Muscle of leg (tissue), 11 donors: ENCODE measurements around the gene CENPS. TPM values are rescaled to one million over a fixed set of nuclear protein-coding genes. Genes with fewer than 3 reads are reported as not detected.
A peak's percentile ranks its signal among the peaks of the same experiment; 100 is the strongest.
"Not testable (repeated sequence)": the region's sequence is repeated elsewhere in the genome, so short reads cannot be mapped to it uniquely, and the experiment has no call there.

Experiments used
- DNase-seq: peaks from one replicate; pipeline ENCODE4 v3.0.0; 2013
- H3K27ac ChIP-seq: one replicate; pipeline ENCODE4 v1.5.1; 2013; ENCODE audit warnings: mild to moderate bottlenecking, low read length, control low read depth
- H3K27me3 ChIP-seq: one replicate; pipeline ENCODE4 v1.6.1; 2013; ENCODE audit warnings: low read length; ENCODE audit not compliant: control insufficient read depth, insufficient read depth
- H3K36me3 ChIP-seq: one replicate; pipeline ENCODE4 v1.6.1; 2013; ENCODE audit warnings: low read length; ENCODE audit not compliant: control insufficient read depth, insufficient read depth
- H3K4me1 ChIP-seq: one replicate; pipeline ENCODE4 v1.6.1; 2013; ENCODE audit warnings: low read length; ENCODE audit not compliant: control insufficient read depth, insufficient read depth
- H3K4me3 ChIP-seq: one replicate; pipeline ENCODE4 v1.5.1; 2013; ENCODE audit warnings: low read length, control low read depth
- H3K9me3 ChIP-seq: replicated peaks from 2 replicates; pipeline ENCODE4 v1.6.1; 2013; ENCODE audit warnings: low read depth, low read length; ENCODE audit not compliant: control insufficient read depth
- WGBS: methylation state at CpG from one replicate; pipeline ENCODE4 v1.1.5; 2013; ENCODE audit warnings: missing lambda C conversion rate; ENCODE audit not compliant: insufficient coverage; 5-methylcytosine and 5-hydroxymethylcytosine counted together
- polyA plus RNA-seq, 8 donors: library from polyadenylated mRNA; unstranded; fragments of 120-200 nt; gene quantifications; one replicate each; pipeline versions ENCODE4 v1.2.1 to v1.2.3, GENCODE V29; 2013; ENCODE audit warnings: inconsistent platforms in 1 of 8, low replicate concordance in 1 of 8; ENCODE audit not compliant: insufficient read length in 8 of 8, insufficient read depth in 1 of 8
- total RNA-seq: library from RNA; stranded (reverse); fragments of 120-200 nt; gene quantifications from one replicate; pipeline ENCODE4 v1.2.4, GENCODE V29; 2013

The CENPS gene
- total and polyA plus RNA-seq, 9 donors = 5.4 to 11.7 (median 10.6) TPM

- Histone ChIP-seq H3K9me3 (peaks cover 3% of the 10 kb centered on the region), H3K4me3 (no peak overlapping the region), H3K36me3 (peaks cover 2% of the 10 kb centered on the region), H3K4me1 (peaks cover 17% of the 10 kb centered on the region), H3K27ac (no peak overlapping the region), H3K27me3 (no peaks in the 10 kb centered on the region)
- no peak for DNase-seq
- WGBS = no CpG with 5 or more reads among the region's 3 CpGs
These were observed 33.4 kb upstream of the CENPS start for GRCh38 chr1:10396870-10397269.

DNA sequence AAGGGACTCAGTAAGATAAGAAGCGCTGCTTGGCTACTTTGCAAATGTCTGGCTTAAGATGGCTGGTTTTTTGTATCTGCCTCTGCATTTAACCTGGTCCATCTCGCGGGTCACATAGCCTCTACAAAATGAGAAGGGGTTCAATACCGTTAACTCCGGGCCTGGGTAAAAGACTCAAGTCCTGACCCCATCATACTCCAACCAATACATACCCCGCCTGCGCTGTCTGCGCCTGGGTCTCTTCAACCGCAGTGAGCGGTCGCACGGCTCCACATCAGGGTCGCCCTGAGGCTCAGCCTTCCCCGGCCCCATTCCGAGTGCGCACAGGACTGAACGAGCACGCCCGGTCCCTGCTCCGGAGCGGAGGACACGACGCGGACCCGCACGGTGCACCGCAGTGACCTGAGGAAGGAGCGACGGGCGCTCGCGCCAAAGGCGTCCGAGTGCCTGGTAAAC lies 31.9 kb upstream of the CENPS start:
- peaks cover 12% of the 10 kb centered on the region for H3K36me3 ChIP-seq
- H3K9me3 ChIP-seq = peaks cover 3% of the 10 kb centered on the region
- peak overlapping the region; percentile 84 for H3K27ac ChIP-seq
- no peaks in the 10 kb centered on the region for H3K27me3 ChIP-seq
- under 1% methylated on average over 32 of the region's 34 CpGs for WGBS
- H3K4me3 ChIP-seq = peak overlapping the region; percentile 78
- no peak for DNase-seq
- peaks cover 17% of the 10 kb centered on the region for H3K4me1 ChIP-seq

DNA sequence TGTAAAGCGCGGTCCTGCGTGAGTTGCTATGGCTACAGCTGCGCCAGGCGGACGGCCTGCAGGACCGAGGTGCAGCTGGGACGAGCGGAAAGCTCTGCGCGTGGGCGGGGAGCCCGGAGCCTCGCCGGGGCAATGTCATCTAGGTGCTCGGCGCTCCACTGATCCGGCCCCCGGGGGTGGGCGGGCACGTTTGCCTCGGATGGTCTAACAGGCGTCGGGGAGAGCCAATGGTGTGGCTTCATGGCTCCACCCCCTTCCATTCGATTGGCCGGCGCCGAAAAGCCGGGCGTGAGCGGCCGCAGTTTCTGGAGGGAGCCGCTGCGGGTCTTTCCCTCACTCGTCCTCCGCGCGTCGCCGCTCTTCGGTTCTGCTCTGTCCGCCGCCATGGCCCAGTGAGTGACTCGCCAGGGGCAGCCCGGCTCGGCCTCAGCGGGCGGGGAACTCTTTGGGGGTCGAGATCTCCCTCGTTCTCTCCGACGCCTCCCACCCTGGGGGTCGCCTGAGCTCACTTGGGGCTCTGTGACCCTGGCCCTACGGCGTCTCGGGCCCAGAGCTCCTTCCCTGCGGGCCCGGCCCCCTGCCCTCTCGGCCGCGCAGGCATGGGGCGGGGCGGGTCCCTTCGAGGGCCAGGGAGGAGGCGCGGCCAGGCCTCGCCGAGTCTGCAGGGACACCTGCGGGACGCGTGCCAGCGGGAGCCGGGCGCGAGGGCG lies 31.3 kb upstream of the CENPS start, which contains the start of gene PGD:
PGD (plus strand) TSS at position 331 of the 710 bp plus-strand sequence; CDS start at position 385, 54 bp downstream.
- peak within 1 kb of the TSS; percentile 78 for H3K4me3 ChIP-seq
- no peaks in the 10 kb centered on the region for H3K27me3 ChIP-seq
- H3K36me3 ChIP-seq = peaks cover 15% of the 10 kb centered on the region
- peaks cover 2% of the 10 kb centered on the region for H3K9me3 ChIP-seq
- peak; percentile 99 for DNase-seq
- WGBS = under 1% methylated on average over 76 of the region's 76 CpGs
- peaks cover 17% of the 10 kb centered on the region for H3K4me1 ChIP-seq
- H3K27ac ChIP-seq = peak within 1 kb of the TSS; percentile 92

- no peaks in the 10 kb centered on the region for H3K9me3 ChIP-seq
- H3K4me3 ChIP-seq = peak overlapping the region; percentile 78
- H3K27me3 ChIP-seq = no peaks in the 10 kb centered on the region
- peak; percentile 59 for DNase-seq
- peaks cover 20% of the 10 kb centered on the region for H3K36me3 ChIP-seq
- WGBS = under 1% methylated on average over 42 of the region's 42 CpGs
- peak overlapping the region; percentile 92 for H3K27ac ChIP-seq
- peaks cover 17% of the 10 kb centered on the region for H3K4me1 ChIP-seq
These were observed 30.7 kb upstream of the CENPS start for GRCh38 chr1:10399444-10399941.

GRCh38 chr1:10400013-10400412 lies 30.2 kb upstream of the CENPS start:
- H3K36me3 ChIP-seq = peaks cover 25% of the 10 kb centered on the region
- no peaks in the 10 kb centered on the region for H3K27me3 ChIP-seq
- WGBS = 22% methylated on average over 4 of the region's 8 CpGs
- no peaks in the 10 kb centered on the region for H3K9me3 ChIP-seq
- DNase-seq = no peak
- H3K27ac ChIP-seq = peak overlapping the region; percentile 92
- H3K4me3 ChIP-seq = peak overlapping the region; percentile 78
- peaks cover 17% of the 10 kb centered on the region for H3K4me1 ChIP-seq

- peaks cover 17% of the 10 kb centered on the region for H3K4me1 ChIP-seq
- H3K4me3 ChIP-seq = no peak overlapping the region
- H3K36me3 ChIP-seq = peaks cover 37% of the 10 kb centered on the region
These were observed 29.0 kb upstream of the CENPS start for GRCh38 chr1:10401281-10401680.

GRCh38 chr1:10402729-10403274 lies 27.4 kb upstream of the CENPS start:
- H3K4me1 ChIP-seq = peaks cover 17% of the 10 kb centered on the region
- 98% methylated on average over 5 of the region's 9 CpGs for WGBS
- H3K27ac ChIP-seq = no peak overlapping the region
- no peaks in the 10 kb centered on the region for H3K27me3 ChIP-seq
- H3K36me3 ChIP-seq = peaks cover 52% of the 10 kb centered on the region
- H3K4me3 ChIP-seq = no peak overlapping the region
- no peaks in the 10 kb centered on the region for H3K9me3 ChIP-seq
- DNase-seq = no peak

More at GRCh38 chr1:10401281-10401680, 29.0 kb upstream of the CENPS start:
- WGBS = 57% methylated on average over 1 of the region's 1 CpG
- Histone ChIP-seq H3K27me3 (no peaks in the 10 kb centered on the region), H3K27ac (no peak overlapping the region), H3K9me3 (no peaks in the 10 kb centered on the region)
- DNase-seq = no peak

- no peaks in the 10 kb centered on the region for H3K27me3 ChIP-seq
- H3K4me1 ChIP-seq = no peaks in the 10 kb centered on the region
- H3K27ac ChIP-seq = no peak overlapping the region
- WGBS = 93% methylated on average over 2 of the region's 2 CpGs
- DNase-seq = no peak
- H3K9me3 ChIP-seq = no peaks in the 10 kb centered on the region
- peaks cover 87% of the 10 kb centered on the region for H3K36me3 ChIP-seq
- H3K4me3 ChIP-seq = no peak overlapping the region
These were observed 23.0 kb upstream of the CENPS start for GRCh38 chr1:10407201-10407600.

GRCh38 chr1:10415211-10415930 lies 14.9 kb upstream of the CENPS start:
- H3K27ac ChIP-seq = no peak overlapping the region
- no peaks in the 10 kb centered on the region for H3K9me3 ChIP-seq
- 63% methylated on average over 3 of the region's 6 CpGs for WGBS
- no peaks in the 10 kb centered on the region for H3K27me3 ChIP-seq
- peaks cover 83% of the 10 kb centered on the region for H3K36me3 ChIP-seq
- no peak overlapping the region for H3K4me3 ChIP-seq
- peak; percentile 53 for DNase-seq
- no peaks in the 10 kb centered on the region for H3K4me1 ChIP-seq

DNA sequence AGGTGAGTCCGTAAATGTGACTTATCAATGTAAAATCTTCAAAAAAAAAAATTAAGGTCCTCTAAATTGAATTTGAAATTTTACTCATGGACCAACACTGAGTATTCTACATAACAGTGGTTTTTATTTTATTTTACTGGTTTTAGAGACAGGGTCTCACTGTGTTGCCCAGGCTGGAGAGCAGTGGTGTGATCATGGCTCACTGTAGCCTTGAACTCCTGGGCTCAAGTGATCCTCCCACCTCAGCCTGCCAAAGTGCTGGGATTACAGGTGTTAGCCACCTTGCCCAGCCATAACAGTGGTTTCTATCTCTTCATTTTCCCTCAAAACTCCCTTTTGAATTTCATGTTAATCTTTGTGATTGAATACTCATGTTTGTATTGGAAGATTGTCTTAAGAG lies 14.3 kb upstream of the CENPS start:
- not testable (repeated sequence) for H3K4me1 ChIP-seq, H3K27ac ChIP-seq, DNase-seq, H3K27me3 ChIP-seq, H3K4me3 ChIP-seq, H3K9me3 ChIP-seq
- H3K36me3 ChIP-seq = peaks cover 83% of the 10 kb centered on the region
- WGBS = no CpG with 5 or more reads among the region's 1 CpG
